HG02840 (cell line): ENCODE data around the gene ITGB2.
"Not testable (repeated sequence)": the region's sequence is repeated elsewhere in the genome, so short reads cannot be mapped to it uniquely, and the experiment has no call there.

Source experiments
- ATAC-seq: cut with Tn5 transposase; IDR thresholded peaks from one replicate; pipeline ENCODE4 v1.9.1; 2021; ENCODE audit warnings: mild to moderate bottlenecking, moderate library complexity, moderate number of reproducible peaks; ENCODE audit not compliant: unreplicated experiment, low FRiP score

Gene ITGB2

DNA sequence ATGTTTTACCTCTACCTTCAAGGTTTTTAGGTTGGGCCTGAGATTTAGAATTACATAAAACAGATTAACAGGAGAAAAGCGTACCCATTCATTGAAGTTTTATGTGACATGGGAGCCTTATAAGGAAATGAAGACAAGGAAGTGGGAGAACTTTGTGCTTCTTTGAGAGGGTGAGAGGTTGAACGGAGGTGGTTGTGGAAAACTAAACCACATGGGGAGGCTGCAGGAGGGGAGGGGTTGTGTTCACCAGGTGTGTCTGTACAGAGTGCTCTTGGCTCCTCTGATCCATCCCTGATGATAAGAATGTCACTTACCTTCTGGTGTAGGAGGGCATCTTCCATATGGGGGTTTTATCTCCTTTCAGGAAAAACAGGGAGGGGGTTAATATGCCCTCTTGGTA is 21.9 kb upstream of the ITGB2 start:
- no peak for ATAC-seq

DNA sequence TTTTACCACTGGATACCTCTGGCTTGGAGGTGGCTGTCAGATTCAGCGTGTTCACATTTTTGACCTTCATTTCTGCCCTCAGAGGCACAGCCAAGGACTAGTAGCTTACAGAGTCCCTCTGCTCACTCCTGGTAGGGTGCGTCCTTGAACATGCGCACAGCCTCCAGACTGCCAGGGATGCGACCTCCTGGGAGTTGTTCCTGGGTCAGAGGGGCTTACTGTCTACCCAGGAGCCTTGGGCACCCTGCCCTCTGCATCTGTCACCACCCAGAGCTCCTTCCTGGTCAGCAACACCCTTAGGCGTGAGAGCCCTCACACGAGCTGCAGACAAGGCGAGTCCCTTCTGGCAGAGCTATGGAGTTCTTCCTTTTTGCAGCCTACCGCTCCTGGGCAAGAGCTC is 20.9 kb upstream of the ITGB2 start:
- no peak for ATAC-seq

DNA sequence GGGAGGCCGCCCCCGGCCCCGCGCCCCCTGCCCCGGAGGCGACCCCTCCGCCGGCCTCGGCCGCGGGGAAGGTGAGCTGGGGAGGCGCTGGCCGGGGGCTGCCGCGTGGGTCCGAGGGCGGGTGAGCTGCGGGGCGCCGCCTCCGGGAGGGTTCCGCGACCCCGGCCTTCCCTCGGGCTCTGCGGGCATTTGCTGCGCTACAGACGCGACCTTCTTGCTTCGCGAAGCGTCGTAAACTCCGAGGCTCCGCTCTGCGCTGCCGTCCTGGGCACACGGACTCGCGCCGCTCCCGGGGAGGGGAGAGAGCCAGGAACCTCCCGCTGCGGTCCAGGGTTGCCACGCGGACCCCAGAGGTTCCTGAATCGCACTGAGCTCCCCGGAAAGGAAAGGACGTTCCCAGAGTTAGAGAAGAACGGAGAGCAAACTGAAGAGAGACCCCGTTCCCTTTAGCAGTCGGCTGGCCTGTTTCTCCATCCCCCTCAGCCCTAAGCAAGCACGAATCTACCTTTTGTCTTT is 19.5 kb upstream of the ITGB2 start:
- peak; percentile 24 for ATAC-seq

DNA sequence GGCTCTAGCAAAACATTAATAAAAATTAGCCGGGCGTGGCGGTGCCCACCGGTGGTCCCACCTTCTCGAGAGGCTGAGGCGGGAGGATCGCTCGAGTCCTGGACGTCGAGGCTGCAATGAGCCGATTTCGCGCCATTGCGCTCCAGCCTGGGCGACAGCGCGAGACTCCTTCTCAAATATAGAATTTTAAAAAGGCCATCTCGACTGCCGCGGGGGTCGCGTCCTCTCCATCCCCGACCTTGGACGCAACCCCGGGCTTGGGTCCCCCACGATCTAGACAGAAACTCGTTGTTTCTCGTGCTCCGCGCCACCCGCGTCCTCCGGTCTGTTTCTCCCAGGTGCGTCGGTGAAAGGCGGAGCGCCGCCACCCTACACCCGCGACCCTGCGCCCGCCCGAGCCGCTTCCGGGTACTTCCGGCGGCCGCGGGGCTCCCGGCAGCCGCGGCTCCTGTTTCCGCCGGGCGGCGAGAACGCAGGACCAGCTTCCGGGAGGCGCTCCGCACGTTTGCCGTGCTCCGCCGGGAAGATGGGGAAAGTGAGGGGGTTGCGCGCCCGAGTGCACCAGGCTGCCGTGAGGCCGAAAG is 18.9 kb upstream of the ITGB2 start, which contains the start of gene SLX9:
TSS of gene SLX9 (plus strand) at position 498 of the 584 bp plus-strand sequence. CDS start at position 527, 29 bp downstream.
- ATAC-seq = peak; percentile 56

GRCh38 chr21:44938772-44939531 is 18.3 kb upstream of the ITGB2 start:
- no peak for ATAC-seq

DNA sequence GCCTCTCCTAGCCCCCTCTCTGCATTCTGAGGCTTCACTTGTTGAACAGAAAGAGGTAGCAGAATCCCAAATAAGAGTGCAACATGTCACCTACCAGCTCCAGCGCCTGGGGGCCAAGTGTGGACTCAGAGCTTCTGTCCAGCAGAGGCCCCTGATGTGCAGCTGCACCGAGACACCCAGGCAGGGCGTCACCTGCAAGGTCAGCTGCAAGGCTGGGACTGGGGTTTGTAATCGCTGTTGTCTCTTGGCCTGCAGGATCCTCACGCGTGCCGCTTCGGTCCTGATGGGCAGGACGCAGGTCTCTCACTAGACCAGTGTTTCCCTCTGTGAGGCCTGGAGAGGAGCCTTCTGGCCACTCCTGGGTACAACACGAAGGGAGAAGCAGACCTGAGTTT is 14.8 kb upstream of the ITGB2 start:
- no peak for ATAC-seq

DNA sequence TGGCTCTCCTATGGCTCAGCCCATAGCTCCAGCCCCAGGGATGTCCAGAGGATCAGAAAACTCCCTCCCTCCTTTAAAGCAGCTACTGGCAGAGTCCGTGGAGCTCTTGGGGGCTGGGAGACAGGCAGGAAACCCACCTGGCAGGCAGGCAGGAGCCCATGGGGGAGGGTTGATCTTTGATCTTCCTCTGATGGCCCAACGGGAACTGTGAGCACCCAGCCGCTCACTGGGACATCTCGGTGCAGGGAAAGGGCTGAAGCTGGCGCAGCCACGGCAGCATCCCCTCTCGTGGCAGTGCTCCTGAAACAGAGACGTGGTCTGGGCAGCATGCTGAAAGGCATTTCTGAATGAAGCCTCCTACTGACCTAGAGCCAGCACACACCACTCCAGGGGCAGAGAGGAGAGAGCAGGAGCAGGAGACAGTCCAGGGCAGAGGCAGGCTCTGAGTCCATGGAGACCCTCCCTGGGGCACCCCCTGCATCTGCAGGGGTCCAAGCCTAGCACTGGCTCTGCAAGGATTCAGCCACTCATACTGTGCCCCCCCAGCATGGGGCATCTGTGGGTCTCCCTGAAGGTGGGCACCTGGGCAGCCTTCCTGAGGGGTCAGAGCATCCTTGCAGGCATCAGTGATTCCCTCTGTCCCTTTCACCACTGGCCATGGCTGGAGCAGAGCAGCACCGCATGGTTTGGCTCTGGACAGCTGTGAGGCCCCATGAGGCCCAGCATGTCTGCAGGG is 14.3 kb upstream of the ITGB2 start:
- no peak for ATAC-seq

DNA sequence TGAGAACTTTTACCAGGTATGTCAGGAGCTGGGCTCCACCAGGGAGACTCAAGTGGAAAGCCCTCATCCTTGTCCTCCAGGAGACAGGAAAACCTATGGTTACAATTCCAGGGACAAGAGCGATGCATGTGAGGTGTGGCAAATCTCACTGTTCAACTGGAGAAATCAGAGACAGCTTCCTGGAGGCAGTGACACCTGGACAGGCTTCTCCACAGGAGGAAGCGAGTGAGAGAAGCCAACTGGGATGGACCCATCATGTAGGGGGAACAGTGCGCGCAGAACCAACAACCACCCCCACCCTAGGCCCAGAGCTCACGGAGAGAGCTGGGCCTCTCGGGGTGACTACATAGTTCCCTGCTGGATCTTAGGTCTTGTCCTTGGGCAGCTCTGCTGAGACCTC is 13.6 kb upstream of the ITGB2 start:
- ATAC-seq = no peak

DNA sequence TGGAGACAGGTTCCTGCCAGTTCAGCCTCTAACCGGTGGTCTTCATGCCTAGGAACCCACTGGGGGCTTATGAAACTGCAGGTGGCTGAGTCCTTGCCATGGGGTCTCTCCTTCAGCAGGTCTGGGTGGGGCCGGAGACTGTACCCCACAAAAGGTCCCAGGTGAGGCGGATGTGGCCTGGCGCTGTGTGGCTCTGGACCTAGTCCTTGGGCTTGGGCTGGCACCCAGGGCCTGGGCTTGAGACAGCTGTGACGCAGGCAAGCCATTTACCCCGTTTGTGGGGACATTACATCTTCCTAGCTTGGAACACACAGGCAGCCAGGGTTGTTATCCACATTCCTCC is 13.2 kb upstream of the ITGB2 start:
- no peak for ATAC-seq

- no peak for ATAC-seq
Observed at GRCh38 chr21:44933199-44933917, 12.7 kb upstream of the ITGB2 start.

- ATAC-seq = no peak
Observed at GRCh38 chr21:44932408-44933181, 11.9 kb upstream of the ITGB2 start.

GRCh38 chr21:44931501-44932407 is 11.1 kb upstream of the ITGB2 start:
- no peak for ATAC-seq

DNA sequence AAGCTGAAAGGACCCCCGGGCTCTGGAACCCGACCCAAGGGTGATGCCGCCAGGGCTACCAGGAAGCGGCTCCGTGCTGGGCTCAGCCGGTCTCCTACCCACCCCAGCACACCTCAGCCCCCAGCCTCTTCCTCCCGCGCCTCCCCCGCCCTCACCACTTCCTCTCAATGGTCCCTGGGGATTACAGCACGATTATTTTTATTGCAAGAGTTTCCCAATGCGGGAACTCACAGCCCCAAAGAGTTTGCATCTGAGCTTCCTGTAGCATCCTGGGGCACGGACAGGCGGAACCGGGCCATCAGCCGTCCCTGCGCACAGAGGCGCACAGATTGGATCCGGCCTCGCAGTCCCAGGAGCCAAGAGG is 10.4 kb upstream of the ITGB2 start:
- no peak for ATAC-seq

- ATAC-seq = no peak
Observed at GRCh38 chr21:44930543-44930981, 9.9 kb upstream of the ITGB2 start.

DNA sequence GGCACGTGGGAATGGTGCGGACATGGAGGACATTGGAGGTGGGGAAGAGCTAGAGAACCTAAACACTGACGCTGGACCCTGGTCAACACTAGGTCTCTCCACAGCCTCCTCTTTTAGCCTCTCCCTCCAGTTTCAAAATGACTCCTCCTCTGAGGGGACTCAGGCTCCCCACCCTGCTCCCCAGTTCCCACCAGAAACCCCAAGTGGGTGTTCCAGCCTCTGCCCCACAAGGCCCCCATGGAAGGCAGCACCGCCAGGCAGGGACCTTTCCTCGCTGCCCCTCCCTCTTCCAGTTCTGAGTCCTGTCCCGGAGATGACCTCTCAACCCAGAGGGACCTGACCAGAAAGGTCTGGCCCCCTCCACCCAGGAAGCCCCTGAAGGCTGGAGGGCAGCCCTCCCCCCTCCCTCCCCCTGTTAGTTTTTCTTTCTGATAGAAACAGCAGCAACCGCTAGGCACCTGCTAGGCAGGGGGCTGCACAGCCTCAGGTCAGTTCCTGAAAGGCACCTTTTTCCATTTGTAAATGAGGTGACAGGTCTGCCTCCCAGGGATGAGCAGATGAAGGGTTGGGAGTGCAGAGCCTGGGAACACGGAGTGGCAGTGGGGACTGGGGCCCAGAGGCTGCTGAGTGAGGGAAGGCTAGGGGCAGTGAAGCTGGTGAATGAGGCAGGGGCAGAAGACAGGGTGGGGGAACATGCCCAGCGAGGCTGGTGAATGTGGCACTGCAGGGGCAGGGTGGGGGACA is 9.3 kb upstream of the ITGB2 start:
- ATAC-seq = no peak

- ATAC-seq = no peak
Observed at GRCh38 chr21:44929242-44929798, 8.6 kb upstream of the ITGB2 start.

DNA sequence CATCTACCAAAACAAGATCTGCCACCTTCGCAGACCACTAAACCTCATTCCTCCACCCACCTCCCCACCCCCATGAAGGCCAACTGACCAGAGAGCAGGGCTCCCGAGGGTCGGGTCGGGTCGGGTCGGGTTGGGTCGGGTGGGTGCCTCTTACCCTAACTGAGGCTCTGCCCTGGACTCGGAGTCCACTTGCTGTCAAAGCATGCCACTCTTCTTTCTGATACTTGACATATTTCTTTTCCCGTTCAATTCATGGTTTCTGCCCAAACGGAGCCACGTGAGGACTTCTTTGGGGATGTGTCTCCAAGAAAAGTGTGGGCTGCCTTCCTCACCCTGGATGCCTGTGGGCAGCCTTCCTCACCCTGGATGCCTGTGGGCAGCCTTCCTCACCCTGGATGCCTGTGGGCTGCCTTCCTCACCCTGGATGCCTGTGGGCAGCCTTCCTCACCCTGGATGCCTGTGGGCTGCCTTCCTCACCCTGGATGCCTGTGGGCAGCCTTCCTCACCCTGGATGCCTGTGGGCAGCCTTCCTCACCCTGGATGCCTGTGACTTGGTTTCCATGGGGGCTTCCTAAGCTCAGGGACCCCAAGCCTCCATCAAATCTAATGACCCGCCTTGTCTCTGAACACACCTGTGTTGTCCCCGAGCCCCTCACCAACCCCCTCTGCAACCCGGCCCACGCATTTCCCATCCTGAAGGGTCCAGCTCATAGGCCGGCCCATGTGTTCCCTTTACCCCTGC is 8.0 kb upstream of the ITGB2 start:
- not testable (repeated sequence) for ATAC-seq
